IPS-18c (cell line): ENCODE data around the gene ERBB2.

Experiments used
- H3K4me3 ChIP-seq: 2 replicates; pipeline ENCODE4 v1.7.0; 2013; ENCODE audit warnings: low read depth, mild to moderate bottlenecking, low read length, moderate library complexity; ENCODE audit not compliant: insufficient read depth
- H3K9me3 ChIP-seq: one replicate; pipeline ENCODE4 v1.6.1; 2013; ENCODE audit warnings: mild to moderate bottlenecking, low read length, moderate library complexity; ENCODE audit not compliant: control insufficient read depth, insufficient read depth

ERBB2 gene

DNA sequence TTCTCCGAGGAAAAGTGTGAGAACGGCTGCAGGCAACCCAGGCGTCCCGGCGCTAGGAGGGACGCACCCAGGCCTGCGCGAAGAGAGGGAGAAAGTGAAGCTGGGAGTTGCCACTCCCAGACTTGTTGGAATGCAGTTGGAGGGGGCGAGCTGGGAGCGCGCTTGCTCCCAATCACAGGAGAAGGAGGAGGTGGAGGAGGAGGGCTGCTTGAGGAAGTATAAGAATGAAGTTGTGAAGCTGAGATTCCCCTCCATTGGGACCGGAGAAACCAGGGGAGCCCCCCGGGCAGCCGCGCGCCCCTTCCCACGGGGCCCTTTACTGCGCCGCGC, at the start of gene ERBB2:
ERBB2 (plus strand) TSS at position 247 of the 330 bp plus-strand sequence. CDS start 175 bp downstream, outside the sequence.
- H3K4me3 ChIP-seq, result peak within 1 kb of the TSS; percentile 86
- no peaks in the 10 kb centered on the region for H3K9me3 ChIP-seq

DNA sequence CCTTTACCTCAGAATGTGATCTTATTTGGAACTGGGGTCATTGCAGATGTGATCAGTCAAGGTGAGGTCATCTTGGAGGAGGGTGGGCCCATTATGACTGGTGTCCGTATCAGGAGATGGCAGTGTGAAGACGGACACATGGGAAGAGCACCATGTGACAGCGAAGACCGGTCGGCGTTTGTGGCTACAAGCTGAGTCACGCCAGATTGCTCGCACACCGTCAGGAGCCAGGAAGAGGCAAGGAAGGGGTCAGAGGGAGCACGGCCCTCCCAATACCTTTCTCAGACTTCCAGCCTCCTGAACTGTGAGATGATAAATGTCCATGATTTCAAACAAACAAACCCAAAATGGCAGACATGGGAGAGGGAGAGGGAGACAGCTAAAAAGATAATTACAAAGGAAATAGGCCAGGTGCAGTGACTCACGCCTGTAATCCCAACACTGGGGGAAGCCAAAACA, 49.7 kb upstream of the ERBB2 start:
- Histone ChIP-seq H3K9me3 (no peaks in the 10 kb centered on the region), H3K4me3 (no peak overlapping the region)

DNA sequence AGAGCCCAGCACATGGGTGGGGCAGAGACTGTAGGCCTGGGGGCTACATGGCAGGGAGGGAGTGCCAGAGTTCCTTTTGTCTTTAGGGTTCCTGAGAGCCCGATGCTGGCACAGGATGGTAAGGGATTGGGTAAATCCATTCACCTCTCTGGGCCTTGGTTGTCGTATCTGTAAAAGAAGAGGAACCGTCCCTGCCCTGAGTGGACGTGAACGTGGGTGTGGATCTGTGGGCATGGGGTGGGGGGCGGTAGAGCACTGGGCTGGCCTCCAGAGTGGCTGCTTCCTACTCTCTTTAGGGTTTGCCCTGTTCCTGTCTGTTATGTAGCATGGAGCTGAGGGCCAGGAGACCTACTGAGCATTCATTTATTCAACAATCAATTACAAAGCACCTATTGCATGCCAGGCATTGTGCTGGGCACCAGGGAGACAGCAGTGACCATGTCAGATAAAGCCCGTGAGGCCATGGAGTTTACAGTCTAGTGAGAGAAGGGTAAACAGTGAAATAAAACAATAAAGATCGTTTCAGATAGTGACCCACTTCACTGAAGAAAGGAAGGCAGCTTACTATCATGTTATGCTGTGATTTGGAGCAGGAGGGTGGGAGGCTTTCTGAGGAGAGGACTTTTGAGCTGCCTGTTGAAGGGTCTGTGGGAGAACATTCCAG, 47.8 kb upstream of the ERBB2 start:
- Histone ChIP-seq H3K4me3 (no peak overlapping the region), H3K9me3 (no peaks in the 10 kb centered on the region)

DNA sequence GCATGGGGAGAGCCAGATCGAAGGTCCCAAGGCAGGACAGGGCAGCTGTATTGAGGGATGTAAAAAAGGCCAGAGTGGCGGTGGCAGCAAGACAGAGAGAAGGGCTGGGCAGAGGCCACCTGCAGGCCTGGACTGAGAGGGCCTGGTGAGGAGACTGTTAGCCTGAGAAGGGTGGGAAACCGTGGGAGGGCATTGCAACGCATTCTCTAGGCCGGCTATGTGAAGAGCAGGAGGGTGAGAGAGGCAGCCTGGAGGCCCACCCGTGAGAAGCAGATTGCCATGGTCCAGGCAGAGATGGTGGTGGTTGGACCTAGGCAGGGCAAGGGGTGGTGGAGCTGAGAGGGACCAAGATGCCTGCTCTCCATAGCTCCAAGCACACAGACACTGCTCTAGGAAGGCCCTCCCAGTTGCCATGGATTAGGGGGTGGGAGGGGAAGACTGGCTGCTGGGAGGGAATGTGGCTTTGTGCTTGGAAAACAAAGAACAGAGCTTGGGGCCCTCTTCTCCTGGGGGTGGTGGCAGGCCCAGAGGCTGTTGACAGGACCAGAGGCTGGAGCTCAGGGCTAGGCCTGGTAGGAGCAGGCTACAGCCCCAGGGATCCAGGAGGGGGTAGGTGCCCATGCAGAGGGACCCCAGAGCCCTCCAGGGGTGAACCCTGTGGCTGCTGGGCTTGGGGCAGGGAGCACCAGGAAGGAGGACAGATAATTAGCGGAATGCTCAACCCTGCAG, 47.1 kb upstream of the ERBB2 start:
- no peak overlapping the region for H3K4me3 ChIP-seq
- H3K9me3 ChIP-seq, result no peaks in the 10 kb centered on the region

DNA sequence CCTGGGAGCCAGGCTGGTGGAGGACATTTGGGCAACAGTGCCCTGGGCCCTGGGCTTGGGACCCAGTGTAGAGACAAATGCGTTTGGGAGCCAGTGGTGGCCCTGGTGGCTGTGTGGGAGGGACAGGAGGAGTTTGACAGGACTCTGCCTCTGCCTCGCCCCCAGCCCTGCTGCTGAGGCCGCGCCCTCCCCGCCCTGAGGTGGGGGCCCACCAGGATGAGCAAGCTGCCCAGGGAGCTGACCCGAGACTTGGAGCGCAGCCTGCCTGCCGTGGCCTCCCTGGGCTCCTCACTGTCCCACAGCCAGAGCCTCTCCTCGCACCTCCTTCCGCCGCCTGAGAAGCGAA, 46.6 kb upstream of the ERBB2 start:
- Histone ChIP-seq H3K4me3 (no peak overlapping the region), H3K9me3 (no peaks in the 10 kb centered on the region)

DNA sequence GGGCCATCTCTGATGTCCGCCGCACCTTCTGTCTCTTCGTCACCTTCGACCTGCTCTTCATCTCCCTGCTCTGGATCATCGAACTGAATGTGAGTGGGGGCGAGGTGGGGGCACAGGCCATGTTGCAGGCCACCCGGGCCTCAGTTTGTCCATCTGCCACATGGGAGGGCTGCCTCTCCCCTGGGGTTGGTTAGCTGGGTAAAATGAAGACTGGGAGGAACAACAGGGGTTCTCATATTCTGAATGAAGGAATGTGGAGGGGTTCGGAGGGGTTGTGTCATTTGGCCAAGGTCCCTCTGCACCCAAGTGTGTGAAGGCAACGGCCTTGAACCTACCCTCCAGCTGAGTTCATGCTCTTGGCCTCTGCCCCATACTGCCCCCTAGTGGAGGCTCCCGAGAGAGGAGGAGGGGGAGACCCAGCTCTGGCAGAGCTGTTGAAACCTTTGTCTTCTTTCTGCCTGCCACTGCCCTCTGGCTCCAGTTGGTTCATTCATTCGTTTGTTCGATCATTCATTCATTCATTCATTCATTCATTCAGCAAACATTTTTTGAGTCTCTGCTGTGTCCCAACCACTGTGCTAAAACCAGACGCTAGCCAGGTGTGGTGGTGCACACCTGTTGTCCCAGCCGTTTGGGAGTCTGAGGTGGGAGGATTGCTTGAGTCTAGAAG, 46.1 kb upstream of the ERBB2 start:
- no peak overlapping the region for H3K4me3 ChIP-seq
- no peaks in the 10 kb centered on the region for H3K9me3 ChIP-seq

DNA sequence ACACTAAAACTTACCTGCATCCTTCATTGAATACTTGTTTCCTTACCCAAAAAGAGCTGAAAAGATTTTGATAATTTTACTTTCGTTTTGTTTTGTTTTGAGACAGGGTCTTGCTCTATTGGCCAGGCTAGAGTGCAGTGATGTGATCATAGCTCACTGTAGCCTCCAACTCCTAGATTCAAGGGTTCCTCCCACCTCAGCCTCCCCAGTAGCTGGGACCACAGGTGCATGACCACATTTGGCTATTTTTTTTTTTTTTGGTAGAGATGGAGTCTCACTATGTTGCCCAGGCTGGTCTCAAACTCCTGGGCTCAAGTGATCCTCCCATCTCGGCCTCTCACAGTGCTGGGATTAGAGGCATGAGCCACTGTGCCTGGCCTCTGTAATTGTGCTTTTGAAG, 44.8 kb upstream of the ERBB2 start:
- Histone ChIP-seq H3K4me3 (no peak overlapping the region), H3K9me3 (no peaks in the 10 kb centered on the region)

DNA sequence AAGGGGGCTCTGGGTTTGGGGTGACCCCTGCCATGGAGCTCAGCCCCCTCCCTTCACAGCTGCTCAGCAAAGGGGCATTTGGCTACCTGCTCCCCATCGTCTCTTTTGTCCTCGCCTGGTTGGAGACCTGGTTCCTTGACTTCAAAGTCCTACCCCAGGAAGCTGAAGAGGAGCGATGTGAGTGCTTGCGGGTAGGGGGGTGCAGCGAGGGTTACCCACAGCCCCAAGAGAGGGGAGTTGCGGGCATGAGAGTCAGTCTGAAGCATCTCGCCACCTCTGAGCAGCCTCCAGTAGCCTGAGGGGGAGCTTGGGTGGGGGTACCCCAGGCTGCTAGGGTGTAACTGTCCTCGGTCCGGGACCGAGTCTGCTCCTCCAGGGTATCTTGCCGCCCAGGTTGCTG, 41.5 kb upstream of the ERBB2 start:
- H3K9me3 ChIP-seq, result no peaks in the 10 kb centered on the region
- H3K4me3 ChIP-seq, result no peak overlapping the region

DNA sequence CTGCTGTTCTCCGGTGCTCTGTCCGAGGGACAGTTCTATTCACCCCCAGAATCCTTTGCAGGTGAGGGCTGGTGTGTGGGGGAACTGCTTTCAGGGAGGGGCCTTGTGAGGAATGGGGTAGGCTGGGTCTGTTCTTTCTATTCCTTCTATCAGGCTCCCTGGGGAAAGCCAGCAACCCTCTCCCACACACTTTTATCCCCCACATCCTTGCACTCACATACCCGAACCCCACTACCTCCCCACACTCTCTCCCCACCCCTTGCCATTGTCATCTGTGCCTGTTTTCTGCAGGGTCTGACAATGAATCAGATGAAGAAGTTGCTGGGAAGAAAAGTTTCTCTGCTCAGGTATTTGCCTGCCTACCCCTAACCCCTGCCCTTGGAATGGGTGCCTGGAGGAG, 41.1 kb upstream of the ERBB2 start:
- no peaks in the 10 kb centered on the region for H3K9me3 ChIP-seq
- H3K4me3 ChIP-seq, result no peak overlapping the region

DNA sequence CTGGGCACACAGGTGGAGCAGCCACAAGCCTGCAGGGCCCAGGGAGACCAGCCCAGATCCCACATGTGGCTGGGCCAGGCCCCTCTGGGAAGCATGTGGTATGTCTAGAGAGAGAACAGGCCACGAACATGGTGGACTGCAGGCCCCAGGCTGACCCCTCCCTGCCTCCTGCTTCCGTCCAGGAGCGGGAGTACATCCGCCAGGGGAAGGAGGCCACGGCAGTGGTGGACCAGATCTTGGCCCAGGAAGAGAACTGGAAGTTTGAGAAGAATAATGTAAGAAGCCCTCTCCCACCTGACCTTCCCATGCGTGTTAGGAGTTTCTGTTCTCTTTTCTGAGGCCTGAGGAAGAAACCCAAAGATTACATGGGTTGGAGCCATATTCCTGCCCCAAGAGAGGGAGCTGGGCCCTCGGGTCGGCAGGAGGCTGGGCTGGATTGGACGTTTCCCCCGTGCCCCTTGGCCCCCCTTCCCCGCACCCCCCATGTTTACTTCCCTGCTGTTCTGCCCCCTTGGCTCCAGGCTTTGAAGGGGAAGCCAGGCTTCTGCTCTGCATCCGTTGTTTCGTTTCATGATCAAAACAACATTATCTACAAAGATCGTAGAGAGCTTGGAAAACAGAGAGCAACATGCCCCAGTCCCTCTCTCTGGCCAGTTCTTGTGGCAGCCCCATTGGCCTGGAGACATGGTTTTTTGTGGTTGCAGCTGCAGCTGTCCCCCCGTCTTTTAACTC, 40.4 kb upstream of the ERBB2 start:
- no peaks in the 10 kb centered on the region for H3K9me3 ChIP-seq
- H3K4me3 ChIP-seq, result no peak overlapping the region

DNA sequence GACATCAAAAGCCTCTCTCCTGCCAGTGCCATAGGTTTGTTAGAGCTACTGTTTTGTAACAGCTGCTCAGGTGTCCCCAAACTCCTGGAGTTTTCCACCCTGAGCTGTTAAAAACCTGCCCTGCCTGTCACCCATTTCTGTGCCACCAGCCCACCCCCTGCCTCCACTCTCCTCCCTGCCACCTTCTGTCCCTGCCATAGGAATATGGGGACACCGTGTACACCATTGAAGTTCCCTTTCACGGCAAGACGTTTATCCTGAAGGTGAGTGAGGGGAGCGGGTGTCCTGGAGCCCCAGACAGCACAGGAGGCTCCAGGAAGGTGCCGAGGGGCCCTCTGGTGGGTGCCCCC, 39.9 kb upstream of the ERBB2 start:
- H3K9me3 ChIP-seq, result no peaks in the 10 kb centered on the region
- H3K4me3 ChIP-seq, result no peak overlapping the region

DNA sequence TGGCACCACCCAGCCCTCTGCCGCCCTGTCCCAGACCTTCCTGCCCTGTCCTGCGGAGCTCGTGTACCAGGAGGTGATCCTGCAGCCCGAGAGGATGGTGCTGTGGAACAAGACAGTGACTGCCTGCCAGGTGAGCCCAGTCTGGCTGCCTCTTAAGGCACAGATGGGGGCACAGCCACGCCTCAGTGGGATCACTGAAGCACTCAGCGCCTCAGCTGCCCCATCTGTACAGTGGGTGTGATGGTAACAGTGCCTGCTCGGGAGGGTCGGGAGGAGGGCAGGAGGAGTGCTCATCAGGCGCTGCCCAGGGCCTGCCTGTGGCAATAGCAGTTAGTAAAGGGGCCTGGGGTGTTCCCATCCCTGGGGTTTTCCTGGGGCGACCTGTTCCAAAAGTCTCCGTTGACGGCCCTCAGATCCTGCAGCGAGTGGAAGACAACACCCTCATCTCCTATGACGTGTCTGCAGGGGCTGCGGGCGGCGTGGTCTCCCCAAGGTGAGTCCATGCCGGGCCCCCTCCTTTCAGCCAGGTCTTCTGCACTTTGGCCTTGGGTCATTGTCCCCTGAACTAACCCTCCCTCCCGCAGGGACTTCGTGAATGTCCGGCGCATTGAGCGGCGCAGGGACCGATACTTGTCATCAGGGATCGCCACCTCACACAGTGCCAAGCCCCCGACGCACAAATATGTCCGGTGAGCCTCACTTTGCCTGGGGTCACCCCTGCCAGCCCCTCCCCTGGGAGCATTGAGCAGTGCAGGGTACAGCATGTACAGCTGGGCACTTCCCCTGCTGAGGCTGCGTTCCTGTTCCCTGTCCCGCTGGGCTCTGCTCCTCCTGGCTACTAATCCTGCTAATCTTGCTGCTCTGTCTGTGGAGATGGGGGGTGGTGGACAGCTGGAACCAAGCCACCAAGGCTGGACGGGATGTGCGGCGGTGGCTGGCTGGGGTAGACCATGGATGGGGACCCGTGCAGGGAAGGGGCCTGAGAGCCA, 39.2 kb upstream of the ERBB2 start:
- no peaks in the 10 kb centered on the region for H3K9me3 ChIP-seq
- no peak overlapping the region for H3K4me3 ChIP-seq

DNA sequence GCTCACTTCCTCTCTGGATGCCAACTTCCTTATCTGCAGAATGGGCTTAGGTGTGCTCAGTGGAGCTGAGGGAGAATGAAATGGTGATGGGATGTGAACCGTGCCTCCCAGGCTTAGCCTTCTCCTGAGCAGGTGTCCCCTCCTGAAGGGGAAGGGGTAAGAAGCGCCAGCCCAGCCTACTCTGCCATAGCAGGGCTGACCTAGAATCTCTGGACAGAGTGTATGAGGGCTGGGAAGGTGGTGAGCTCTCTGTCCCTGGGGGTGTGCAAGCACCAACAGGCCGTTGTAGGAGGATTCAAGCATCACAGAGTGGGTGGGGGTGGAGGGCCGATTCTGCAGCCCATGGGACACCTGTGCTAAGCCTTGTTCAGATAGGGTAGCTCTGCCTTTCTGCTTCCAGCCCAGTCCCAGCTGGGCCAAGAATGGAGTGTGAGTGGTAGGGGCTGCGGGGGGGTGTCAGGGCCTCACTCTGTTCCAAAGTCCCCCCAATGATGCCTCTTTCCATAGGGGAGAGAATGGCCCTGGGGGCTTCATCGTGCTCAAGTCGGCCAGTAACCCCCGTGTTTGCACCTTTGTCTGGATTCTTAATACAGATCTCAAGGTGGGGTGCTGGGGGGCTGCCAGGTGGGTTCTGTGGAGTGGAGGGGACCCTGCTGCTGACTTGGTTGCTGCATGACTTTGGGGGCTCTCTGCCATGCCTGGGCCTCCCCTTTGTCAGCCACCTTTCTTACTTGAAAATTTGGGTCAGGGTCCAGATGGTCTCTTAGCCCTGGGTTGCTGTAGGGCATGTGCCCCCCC, 37.9 kb upstream of the ERBB2 start:
- no peak overlapping the region for H3K4me3 ChIP-seq
- H3K9me3 ChIP-seq, result no peaks in the 10 kb centered on the region

DNA sequence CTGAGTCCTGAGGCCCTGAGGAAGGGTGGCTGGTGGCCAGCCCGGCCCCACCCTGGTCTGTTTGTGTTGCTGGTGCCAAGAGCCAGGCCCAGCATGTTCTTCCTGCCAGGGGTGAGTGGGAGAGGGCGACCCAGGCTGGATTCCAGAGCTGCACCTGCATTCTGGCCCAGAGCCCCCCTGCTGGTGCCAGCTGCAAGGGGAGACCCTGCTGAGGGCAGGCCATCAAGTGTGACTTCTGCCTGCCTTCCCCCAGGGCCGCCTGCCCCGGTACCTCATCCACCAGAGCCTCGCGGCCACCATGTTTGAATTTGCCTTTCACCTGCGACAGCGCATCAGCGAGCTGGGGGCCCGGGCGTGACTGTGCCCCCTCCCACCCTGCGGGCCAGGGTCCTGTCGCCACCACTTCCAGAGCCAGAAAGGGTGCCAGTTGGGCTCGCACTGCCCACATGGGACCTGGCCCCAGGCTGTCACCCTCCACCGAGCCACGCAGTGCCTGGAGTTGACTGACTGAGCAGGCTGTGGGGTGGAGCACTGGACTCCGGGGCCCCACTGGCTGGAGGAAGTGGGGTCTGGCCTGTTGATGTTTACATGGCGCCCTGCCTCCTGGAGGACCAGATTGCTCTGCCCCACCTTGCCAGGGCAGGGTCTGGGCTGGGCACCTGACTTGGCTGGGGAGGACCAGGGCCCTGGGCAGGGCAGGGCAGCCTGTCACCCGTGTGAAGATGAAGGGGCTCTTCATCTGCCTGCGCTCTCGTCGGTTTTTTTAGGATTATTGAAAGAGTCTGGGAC, 37.1 kb upstream of the ERBB2 start:
- no peak overlapping the region for H3K4me3 ChIP-seq
- no peaks in the 10 kb centered on the region for H3K9me3 ChIP-seq

DNA sequence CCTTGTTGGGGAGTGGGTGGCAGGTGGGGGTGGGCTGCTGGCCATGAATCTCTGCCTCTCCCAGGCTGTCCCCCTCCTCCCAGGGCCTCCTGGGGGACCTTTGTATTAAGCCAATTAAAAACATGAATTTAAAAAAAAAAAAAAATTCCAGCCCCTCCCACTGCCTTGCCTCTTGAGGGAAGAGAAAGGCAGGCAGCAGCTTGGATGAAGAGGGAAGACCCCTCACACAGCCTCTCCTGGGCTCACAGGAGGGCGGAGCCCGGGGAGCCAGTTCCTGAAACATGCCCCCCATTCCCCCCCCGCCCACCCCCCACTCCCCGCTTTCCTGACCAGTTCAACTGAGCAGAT, 36.5 kb upstream of the ERBB2 start:
- Histone ChIP-seq H3K9me3 (no peaks in the 10 kb centered on the region), H3K4me3 (no peak overlapping the region)
